GM12892 (cell line): Measurements from ENCODE around the gene GFPT2.

Experiments
- POLR2A ChIP-seq: IDR thresholded peaks from 2 replicates; pipeline ENCODE4 v1.6.1; 2011; ENCODE audit warnings: low read depth, low read length, control low read depth
- POLR2AphosphoS5 ChIP-seq: IDR thresholded peaks from 2 replicates; pipeline ENCODE4 v1.6.1; 2011; ENCODE audit warnings: low read depth, low read length, control low read depth
- TAF1 ChIP-seq: IDR thresholded peaks from 2 replicates; pipeline ENCODE4 v1.6.1; 2011; ENCODE audit warnings: low read depth, mild to moderate bottlenecking, control low read depth, low read length, borderline replicate concordance

- no peak for TF ChIP-seq POLR2A
- no peak for TF ChIP-seq TAF1
- no peak for TF ChIP-seq POLR2AphosphoS5
Observed at GRCh38 chr5:180343110-180343830, 9.9 kb downstream of the GFPT2 start.
